Suprapubic skin (tissue), 4 donors: ENCODE measurements around the gene ELANE.

Experiments used
- CTCF ChIP-seq, 2 donors: fragments of 200-600 bp in 1 of 2; fragments of 450-650 bp in 1 of 2; sonication (generic) in 1 of 2; IDR thresholded peaks; one replicate each; pipeline ENCODE4 v1.5.1; 2016 to 2019; ENCODE audit warnings: antibody characterized with exemption in 2 of 2, mild to moderate bottlenecking in 1 of 2, moderate library complexity in 1 of 2
- EP300 ChIP-seq: sonication (generic); formaldehyde crosslinking; IDR thresholded peaks from one replicate; pipeline ENCODE4 v1.6.1; 2017; ENCODE audit warnings: antibody characterized with exemption
- POLR2A ChIP-seq, 2 donors: fragments of 450-650 bp; IDR thresholded peaks; one replicate each; pipeline ENCODE4 v1.6.1; 2017; ENCODE audit warnings: antibody characterized with exemption in 2 of 2, mild to moderate bottlenecking in 2 of 2, moderate library complexity in 2 of 2
- POLR2AphosphoS5 ChIP-seq, 3 donors: sonication (generic); formaldehyde crosslinking; IDR thresholded peaks; one replicate each; pipeline ENCODE4 v1.6.1; 2017; ENCODE audit warnings: antibody characterized with exemption in 3 of 3

DNA sequence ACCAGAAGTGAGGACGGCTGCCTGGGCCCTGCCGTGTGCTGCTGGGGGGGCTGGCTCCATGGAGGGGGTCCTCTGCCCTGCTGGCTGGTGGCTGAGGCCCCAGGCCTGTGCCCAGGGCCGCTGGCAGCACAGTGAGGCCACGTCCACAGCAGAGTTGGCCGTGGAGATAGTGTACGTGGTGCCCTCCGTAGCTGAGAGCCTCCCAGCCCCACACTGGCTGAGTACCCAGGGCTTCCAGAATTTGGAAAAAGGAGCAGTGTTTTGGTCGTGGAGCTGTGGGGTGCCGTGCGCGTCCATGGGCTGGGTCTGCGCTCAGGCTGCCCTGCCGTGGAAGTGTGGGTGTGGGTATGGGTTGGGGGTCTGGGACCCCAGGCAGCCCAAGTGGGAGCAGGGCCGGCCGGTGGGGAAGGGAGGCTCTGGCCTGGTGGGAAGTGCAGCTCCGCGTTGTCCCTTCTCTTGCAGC is 49.0 kb upstream of the ELANE start:
- TF ChIP-seq POLR2A (IDR thresholded peaks at IDR 0.05): no peak
- no peak for TF ChIP-seq CTCF (IDR thresholded peaks at IDR 0.05)
- TF ChIP-seq POLR2AphosphoS5 (IDR thresholded peaks at IDR 0.05): no peak
- no peak for TF ChIP-seq EP300
